Naive thymus-derived CD8-positive, alpha-beta T cell (primary cell): Measurements from ENCODE around the gene AP2A1. TPM values are rescaled to one million over a fixed set of nuclear protein-coding genes. Genes with fewer than 3 reads are reported as not detected.

ENCODE experiments used
- ATAC-seq, 2 donors: fragments of 150-1000 bp; cut with Tn5 transposase in 1 of 2; sonication (Bioruptor Pico), chemical (Tn5 transposase) in 1 of 2; 1 replicate in 1 of 2; 2 replicates in 1 of 2; pipeline ENCODE4 v1.10.0; 2021; ENCODE audit warnings: mild to moderate bottlenecking in 2 of 2, moderate library complexity in 2 of 2
- POLR2A ChIA-PET: fragments of 350-600 bp; sonication (Branson Sonifier 250); formaldehyde crosslinking; loops from one replicate; lab custom pipeline; 2021; ENCODE audit warnings: antibody characterized with exemption; lab: Charles Lee
- DNase-seq, 10 donors: peaks; one replicate each; pipeline versions ENCODE4 v3.0.0 to v3.0.0-alpha.2; 2020 to 2022
- H3K27ac Mint-ChIP-seq, 10 donors: one replicate each; pipeline ENCODE4 v1.8.0; 2020 to 2022; ENCODE audit warnings: mild to moderate bottlenecking in 10 of 10, mixed read lengths in 10 of 10, moderate library complexity in 4 of 10, inconsistent platforms in 1 of 10
- H3K27me3 Mint-ChIP-seq, 5 donors: one replicate each; pipeline ENCODE4 v1.8.0; 2021 to 2022; ENCODE audit warnings: mixed read lengths in 5 of 5
- H3K36me3 Mint-ChIP-seq, 3 donors: one replicate each; pipeline ENCODE4 v1.8.0; 2020 to 2022; ENCODE audit warnings: mixed read lengths in 3 of 3, mild to moderate bottlenecking in 2 of 3, inconsistent platforms in 1 of 3
- H3K4me1 Mint-ChIP-seq, 4 donors: one replicate each; pipeline ENCODE4 v1.8.0; 2021 to 2022; ENCODE audit warnings: mixed read lengths in 4 of 4
- H3K4me3 Mint-ChIP-seq, 10 donors: one replicate each; pipeline ENCODE4 v1.8.0; 2020 to 2022; ENCODE audit warnings: mild to moderate bottlenecking in 10 of 10, mixed read lengths in 10 of 10, moderate library complexity in 6 of 10, inconsistent platforms in 1 of 10
- H3K9me3 Mint-ChIP-seq, 9 donors: one replicate each; pipeline ENCODE4 v1.8.0; 2020 to 2022; ENCODE audit warnings: mixed read lengths in 9 of 9, mild to moderate bottlenecking in 3 of 9, inconsistent platforms in 1 of 9, moderate library complexity in 1 of 9
- polyA plus RNA-seq, 3 donors: library from polyadenylated mRNA; unstranded; fragments of 300-500 nt; fragmentation: Illumina TruSeq; gene quantifications; one replicate each; pipeline ENCODE4 v1.2.3, GENCODE V29; 2021
- total RNA-seq, 8 experiments: library from RNA in 2 of 8; stranded (reverse) in 2 of 8; gene quantifications; one replicate each; pipeline ENCODE4 v1.2.3 and lab custom pipeline; 2021 to 2026

The AP2A1 gene
- total and polyA plus RNA-seq, 5 experiments from 2014 or later: 4.5 to 57.8 (median 6.5) TPM

- Mint-ChIP-seq H3K27ac (peak overlapping the region in 1 of 10 donors; percentile 40), H3K4me3 (no peak overlapping the region), H3K36me3 (no peaks in the 10 kb centered on the region), H3K4me1 (peaks cover 0 to 2% (median 2%) of the 10 kb centered on the region in 4 donors), H3K27me3 (peaks cover 0 to 5% (median 0%) of the 10 kb centered on the region in 5 donors), H3K9me3 (no peaks in the 10 kb centered on the region)
- DNase-seq (peak in 9 of 10 donors; percentile 19 to 68 (median 48)), ATAC-seq (peak; percentile 50 to 84)
- POLR2A ChIA-PET: no interaction called here
Observed at GRCh38 chr19:49746206-49746958, 20.4 kb upstream of the AP2A1 start.

GRCh38 chr19:49749055-49749716 lies 17.6 kb upstream of the AP2A1 start:
- DNase-seq: no peak
- POLR2A ChIA-PET: no interaction called here
- Mint-ChIP-seq H3K27me3 (peaks cover 0 to 5% (median 0%) of the 10 kb centered on the region in 5 donors), H3K9me3 (peaks cover 0 to 3% (median 0%) of the 10 kb centered on the region in 9 donors), H3K36me3 (peaks cover 0 to 4% (median 0%) of the 10 kb centered on the region in 3 donors), H3K4me1 (peaks cover 0 to 2% (median 2%) of the 10 kb centered on the region in 4 donors), H3K27ac (no peak overlapping the region), H3K4me3 (no peak overlapping the region)
- no peak for ATAC-seq

GRCh38 chr19:49749771-49750170 lies 17.0 kb upstream of the AP2A1 start:
- Mint-ChIP-seq H3K4me1 (peaks cover 0 to 2% (median 2%) of the 10 kb centered on the region in 4 donors), H3K27ac (no peak overlapping the region), H3K27me3 (peaks cover 0 to 5% (median 0%) of the 10 kb centered on the region in 5 donors), H3K9me3 (peaks cover 0 to 5% (median 0%) of the 10 kb centered on the region in 9 donors), H3K4me3 (no peak overlapping the region), H3K36me3 (peaks cover 0 to 4% (median 0%) of the 10 kb centered on the region in 3 donors)
- DNase-seq (no peak), ATAC-seq (no peak)
- POLR2A ChIA-PET: no interaction called here

- POLR2A ChIA-PET: no interaction called here
- no peak for DNase-seq
- Mint-ChIP-seq H3K27ac (no peak overlapping the region), H3K27me3 (peaks cover 0 to 3% (median 0%) of the 10 kb centered on the region in 5 donors), H3K36me3 (peaks cover 2 to 9% (median 6%) of the 10 kb centered on the region in 3 donors), H3K4me3 (no peak overlapping the region), H3K4me1 (no peaks in the 10 kb centered on the region), H3K9me3 (peaks cover 0 to 9% (median 2%) of the 10 kb centered on the region in 9 donors)
- no peak for ATAC-seq
Observed at GRCh38 chr19:49752701-49753100, 14.1 kb upstream of the AP2A1 start.

- DNase-seq (no peak), ATAC-seq (no peak)
- peaks cover 2 to 9% (median 6%) of the 10 kb centered on the region in 3 donors for H3K36me3 Mint-ChIP-seq
- H3K4me3 Mint-ChIP-seq: no peak overlapping the region
- H3K4me1 Mint-ChIP-seq: no peaks in the 10 kb centered on the region
- no peak overlapping the region for H3K27ac Mint-ChIP-seq
- peaks cover 0 to 3% (median 0%) of the 10 kb centered on the region in 5 donors for H3K27me3 Mint-ChIP-seq
- POLR2A ChIA-PET: no interaction called here
- peaks cover 0 to 9% (median 2%) of the 10 kb centered on the region in 9 donors for H3K9me3 Mint-ChIP-seq
Observed at GRCh38 chr19:49755956-49756355, 10.8 kb upstream of the AP2A1 start.

- POLR2A ChIA-PET: no interaction called here
- no peak for DNase-seq
- Mint-ChIP-seq H3K36me3 (peaks cover 2 to 6% (median 5%) of the 10 kb centered on the region in 3 donors), H3K4me3 (no peak overlapping the region), H3K27ac (peak overlapping the region in 1 of 10 donors; percentile 43), H3K9me3 (peaks cover 0 to 6% (median 2%) of the 10 kb centered on the region in 9 donors), H3K27me3 (no peaks in the 10 kb centered on the region), H3K4me1 (peaks cover 0 to 2% (median 0%) of the 10 kb centered on the region in 4 donors)
- no peak for ATAC-seq
Observed at GRCh38 chr19:49758292-49758691, 8.5 kb upstream of the AP2A1 start.

- Mint-ChIP-seq H3K4me3 (peak overlapping the region in 4 of 10 donors; percentile 6 to 65 (median 46)), H3K27me3 (no peaks in the 10 kb centered on the region), H3K4me1 (peaks cover 4 to 7% (median 5%) of the 10 kb centered on the region in 4 donors), H3K9me3 (peaks cover 0 to 2% (median 0%) of the 10 kb centered on the region in 9 donors), H3K36me3 (peaks cover 0 to under 1% (median 0%) of the 10 kb centered on the region in 3 donors), H3K27ac (peak overlapping the region in 4 of 10 donors; percentile 15 to 92 (median 72))
- no peak for DNase-seq
- POLR2A ChIA-PET: interaction anchor here (0.7 kb wide), 1 partner anchor 46 kb away, joined by 3 read pairs; no protein-coding TSS in a partner anchor
- no peak for ATAC-seq
Observed at GRCh38 chr19:49761249-49761624, 5.6 kb upstream of the AP2A1 start.

GRCh38 chr19:49761625-49762311 lies 5.0 kb upstream of the AP2A1 start:
- POLR2A ChIA-PET: interaction anchor here (0.7 kb wide), 1 partner anchor 46 kb away, joined by 3 read pairs; no protein-coding TSS in a partner anchor
- DNase-seq: peak in 2 of 10 donors; percentile 19 to 30

GRCh38 chr19:49763230-49763629 lies 3.6 kb upstream of the AP2A1 start, which contains the start of gene TSKS:
Gene TSKS, minus strand, starts transcription at chr19:49763306. Its CDS starts 59 bp downstream, at chr19:49763247.
- peaks cover 0 to 4% (median 0%) of the 10 kb centered on the region in 5 donors for H3K27me3 Mint-ChIP-seq
- peaks cover 16 to 20% (median 19%) of the 10 kb centered on the region in 4 donors for H3K4me1 Mint-ChIP-seq
- DNase-seq (no peak), ATAC-seq (no peak)
- H3K36me3 Mint-ChIP-seq: no peaks in the 10 kb centered on the region
- H3K4me3 Mint-ChIP-seq: peak within 1 kb of the TSS in 3 of 10 donors; percentile 14 to 65 (median 30)
- no peaks in the 10 kb centered on the region for H3K9me3 Mint-ChIP-seq
- peak within 1 kb of the TSS in 7 of 10 donors; percentile 30 to 92 (median 65) for H3K27ac Mint-ChIP-seq
- POLR2A ChIA-PET: interaction anchor here (0.6 to 1.6 kb wide), 3 partner anchors 12 to 46 kb away, joined by 3 to 10 read pairs (median 5); no protein-coding TSS in a partner anchor

More at GRCh38 chr19:49761625-49762311, 5.0 kb upstream of the AP2A1 start:
- H3K36me3 Mint-ChIP-seq: no peaks in the 10 kb centered on the region
- peak overlapping the region in 6 of 10 donors; percentile 62 to 92 (median 76) for H3K27ac Mint-ChIP-seq
- peaks cover 6 to 9% (median 8%) of the 10 kb centered on the region in 4 donors for H3K4me1 Mint-ChIP-seq
- ATAC-seq: no peak
- peaks cover 0 to 4% (median 0%) of the 10 kb centered on the region in 5 donors for H3K27me3 Mint-ChIP-seq
- no peaks in the 10 kb centered on the region for H3K9me3 Mint-ChIP-seq
- H3K4me3 Mint-ChIP-seq: peak overlapping the region in 6 of 10 donors; percentile 6 to 65 (median 22)

GRCh38 chr19:49764341-49764740 lies 2.5 kb upstream of the AP2A1 start:
- H3K36me3 Mint-ChIP-seq: peaks cover 0 to 1% (median 0%) of the 10 kb centered on the region in 3 donors
- H3K4me3 Mint-ChIP-seq: peak overlapping the region in 2 of 10 donors; percentile 7 to 66
- no peak for ATAC-seq
- H3K4me1 Mint-ChIP-seq: peaks cover 22 to 29% (median 28%) of the 10 kb centered on the region in 4 donors
- no peaks in the 10 kb centered on the region for H3K9me3 Mint-ChIP-seq
- no peak for DNase-seq
- H3K27ac Mint-ChIP-seq: peak overlapping the region in 2 of 10 donors; percentile 37 to 66
- H3K27me3 Mint-ChIP-seq: peaks cover 0 to 4% (median 0%) of the 10 kb centered on the region in 5 donors
- POLR2A ChIA-PET: interaction anchor here (0.7 to 1.6 kb wide), 2 partner anchors 12 to 119 kb away, joined by 3 to 4 read pairs; no protein-coding TSS in a partner anchor

GRCh38 chr19:49766007-49766929 lies 533 bp upstream of the AP2A1 start:
- H3K4me1 Mint-ChIP-seq: peaks cover 31 to 42% (median 36%) of the 10 kb centered on the region in 4 donors
- peaks cover 0 to 6% (median 0%) of the 10 kb centered on the region in 3 donors for H3K36me3 Mint-ChIP-seq
- peak overlapping the region; percentile 87 to 97 (median 96) for H3K27ac Mint-ChIP-seq
- POLR2A ChIA-PET: interaction anchor here (0.5 to 3.6 kb wide), 12 partner anchors 47 to 1347 kb away, joined by 3 to 40 read pairs (median 5); partner anchors contain the start of genes AKT1S1, ATF5, FUZ and GYS1
- peak overlapping the region; percentile 77 to 96 (median 92) for H3K4me3 Mint-ChIP-seq
- H3K9me3 Mint-ChIP-seq: no peaks in the 10 kb centered on the region
- DNase-seq (peak; percentile 95 to 100 (median 99)), ATAC-seq (peak; percentile 88 to 90)
- H3K27me3 Mint-ChIP-seq: peaks cover 0 to 4% (median 0%) of the 10 kb centered on the region in 5 donors
